Stimulated activated CD8-positive, alpha-beta memory T cell treated with anti-CD3 and anti-CD28 coated beads, Interleukin-12 subunit alpha, Interleukin-12 subunit beta, amount 100 ng/mL, for 1 hour (primary cell): ENCODE measurements around the gene MT1H.
"Not testable (repeated sequence)": the region's sequence is repeated elsewhere in the genome, so short reads cannot be mapped to it uniquely, and the experiment has no call there.

Source experiments
- DNase-seq: peaks from one replicate; pipeline ENCODE4 v3.0.0-alpha.2; 2020; ENCODE audit warnings: low read depth

MT1H gene

GRCh38 chr16:56669005-56669839 is at the start of gene MT1H:
Gene MT1H, plus strand, starts transcription at chr16:56669814. Its CDS starts 71 bp downstream, at chr16:56669885.
- DNase-seq = no peak

DNA sequence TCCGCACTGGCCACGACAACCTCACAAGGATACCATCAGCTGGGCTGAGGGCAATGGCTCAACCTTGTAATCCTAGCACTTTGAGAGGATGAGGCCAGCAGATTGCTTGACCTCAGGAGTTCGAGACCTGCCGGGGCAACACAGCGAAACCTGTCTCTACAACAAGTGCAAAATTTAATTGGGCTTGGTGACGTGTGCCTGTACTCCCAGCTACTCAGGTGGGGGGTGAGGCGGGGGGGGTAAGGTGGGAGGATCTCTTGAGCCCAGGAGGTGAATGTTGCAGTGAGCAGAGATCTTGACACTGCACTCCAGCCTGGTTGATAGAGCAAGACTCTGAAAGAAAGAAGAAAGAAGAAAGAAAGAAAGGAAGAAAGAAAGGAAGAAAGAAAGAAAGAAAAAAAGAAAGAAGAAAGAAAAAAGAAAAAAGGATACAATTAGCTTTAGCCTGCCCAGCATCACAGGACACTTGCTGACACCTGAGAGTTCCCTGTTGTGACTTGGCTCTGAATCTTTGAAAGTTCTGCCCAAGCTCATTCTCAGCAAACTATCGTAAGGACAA is 49.2 kb upstream of the MT1H start:
- DNase-seq = no peak

- not testable (repeated sequence) for DNase-seq
These were observed 47.8 kb upstream of the MT1H start for GRCh38 chr16:56621665-56622445.

- DNase-seq = not testable (repeated sequence)
These were observed 46.4 kb upstream of the MT1H start for GRCh38 chr16:56623184-56623583.

- DNase-seq = no peak
These were observed 46.0 kb upstream of the MT1H start for GRCh38 chr16:56623637-56624036.

DNA sequence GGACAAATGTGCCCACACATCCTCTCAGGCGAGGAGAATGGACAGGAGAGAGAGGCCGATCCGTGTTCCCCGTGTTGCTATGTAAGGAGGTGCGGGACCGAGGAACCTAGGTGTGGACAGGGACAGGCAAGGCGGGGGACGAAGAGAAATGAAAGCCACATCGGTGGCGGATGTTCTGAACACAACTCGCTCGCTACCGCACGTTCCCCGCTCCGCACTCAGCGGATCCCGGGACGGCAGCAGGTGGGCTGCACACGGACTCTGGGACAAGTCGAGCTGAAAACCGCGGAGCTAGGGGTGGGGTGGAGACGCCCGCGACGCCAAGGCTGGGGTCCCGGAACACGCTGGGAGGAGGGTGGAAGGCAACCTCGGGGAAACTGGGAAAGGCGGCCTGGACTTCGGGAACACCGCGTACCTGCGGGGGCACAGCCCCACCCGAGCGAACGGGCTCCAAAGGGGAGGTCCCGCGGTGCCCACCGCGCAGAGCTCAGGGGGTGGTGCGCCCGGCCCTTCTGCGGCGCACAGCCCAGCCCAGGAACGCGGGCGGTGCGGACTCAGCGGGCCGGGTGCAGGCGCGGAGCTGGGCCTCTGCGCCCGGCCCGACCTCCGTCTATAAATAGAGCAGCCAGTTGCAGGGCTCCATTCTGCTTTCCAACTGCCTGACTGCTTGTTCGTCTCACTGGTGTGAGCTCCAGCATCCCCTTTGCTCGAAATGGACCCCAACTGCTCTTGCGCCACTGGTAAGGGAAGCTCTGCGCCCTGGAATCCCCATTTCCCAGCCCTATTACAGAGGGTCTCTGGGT is 44.3 kb upstream of the MT1H start, which contains the start of gene MT1E:
TSS of gene MT1E (plus strand) at position 642 of the 803 bp plus-strand sequence. CDS start at position 713, 71 bp downstream.
- DNase-seq = no peak

GRCh38 chr16:56625943-56626654 is 43.5 kb upstream of the MT1H start:
- no peak for DNase-seq

DNA sequence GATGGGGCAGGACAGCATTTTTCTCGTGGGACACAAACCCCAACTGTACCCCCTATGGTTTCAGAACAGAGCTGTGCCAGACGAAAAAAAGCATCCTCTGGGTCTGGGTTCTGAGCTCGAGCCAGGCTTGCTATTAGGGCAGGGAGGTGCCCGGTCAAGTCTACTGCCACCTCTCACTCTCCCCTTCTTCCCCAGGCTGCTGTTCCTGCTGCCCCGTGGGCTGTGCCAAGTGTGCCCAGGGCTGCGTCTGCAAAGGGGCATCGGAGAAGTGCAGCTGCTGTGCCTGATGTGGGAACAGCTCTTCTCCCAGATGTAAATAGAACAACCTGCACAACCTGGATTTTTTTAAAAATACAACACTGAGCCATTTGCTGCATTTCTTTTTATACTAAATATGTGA is 42.9 kb upstream of the MT1H start:
- DNase-seq = no peak

DNA sequence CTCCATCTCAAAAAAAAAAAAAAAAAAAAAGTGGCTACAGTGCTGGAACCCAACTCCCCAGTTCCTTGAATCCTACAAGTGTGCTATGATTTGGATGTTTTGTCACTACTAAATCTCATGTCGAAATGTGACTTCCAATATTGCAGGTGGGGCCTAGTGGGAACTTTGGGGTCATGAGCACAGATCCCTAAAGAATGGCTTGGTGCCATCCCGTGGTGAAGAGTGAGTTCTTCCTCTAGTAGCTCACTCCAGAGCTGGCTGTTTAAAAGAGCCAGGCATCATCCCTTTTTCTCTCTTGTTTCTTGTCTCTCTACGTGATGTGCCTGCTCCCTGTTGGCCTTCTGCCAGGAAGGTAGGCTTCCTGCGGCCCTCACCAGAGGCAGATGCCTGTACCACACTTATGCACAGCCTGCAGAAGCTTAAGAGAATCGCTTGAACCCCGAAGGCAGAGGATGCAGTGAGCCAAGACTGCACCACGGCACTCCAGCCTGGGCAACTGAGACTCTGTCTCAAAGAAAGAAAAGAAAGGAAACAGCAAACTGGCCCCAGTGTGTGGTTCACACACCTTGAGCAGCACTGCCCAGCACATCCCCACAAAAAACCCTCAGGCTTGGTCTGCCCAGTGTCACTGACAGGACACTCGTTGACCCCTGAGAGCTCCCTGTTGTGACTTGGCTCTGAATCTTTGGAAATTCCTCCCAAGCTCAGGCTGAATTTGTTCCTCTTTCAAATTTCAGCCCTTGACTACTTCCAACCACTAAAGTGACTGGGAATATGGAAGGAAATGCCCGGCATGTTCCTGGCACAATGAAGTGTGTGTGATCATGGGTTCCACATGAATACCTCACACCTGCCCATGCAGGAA is 40.9 kb upstream of the MT1H start:
- no peak for DNase-seq

DNA sequence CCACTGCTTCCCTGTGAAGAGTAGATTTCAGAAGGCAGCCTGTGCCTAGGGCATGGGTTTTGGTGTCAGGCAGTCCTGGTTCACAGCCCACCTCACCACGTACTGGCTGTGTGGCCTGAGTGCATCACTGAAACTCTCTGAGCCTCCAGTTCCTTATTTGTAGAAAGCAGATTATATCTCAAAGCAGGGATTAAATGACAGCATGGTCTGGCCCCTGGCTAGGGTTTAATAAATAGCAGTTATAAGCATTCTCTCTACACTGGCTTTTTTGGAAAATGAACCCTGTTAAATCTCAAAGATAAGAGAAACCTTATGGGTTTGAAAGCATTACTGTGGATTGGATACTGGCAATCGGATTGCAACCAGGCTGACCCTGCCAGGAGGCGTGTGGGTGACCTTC is 40.1 kb upstream of the MT1H start:
- DNase-seq = no peak

- DNase-seq = no peak
These were observed 39.5 kb upstream of the MT1H start for GRCh38 chr16:56630134-56630533.

GRCh38 chr16:56631197-56631596 is 38.4 kb upstream of the MT1H start:
- DNase-seq = no peak

DNA sequence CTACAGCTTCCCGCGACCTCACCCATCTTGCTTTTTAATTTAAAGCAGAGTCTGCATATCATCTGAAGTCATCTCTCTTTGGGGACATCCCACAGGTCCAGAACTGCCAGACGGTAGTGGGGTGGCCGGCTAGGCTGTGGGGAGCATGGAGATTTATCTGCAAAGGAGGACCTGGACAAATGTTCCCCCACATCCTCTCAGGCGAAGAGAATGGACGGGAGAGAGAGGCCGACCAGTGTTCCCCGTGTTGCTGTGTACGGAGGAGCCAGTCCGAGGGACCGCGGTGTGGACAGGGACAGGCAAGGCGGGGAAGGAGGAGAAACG is 37.8 kb upstream of the MT1H start:
- no peak for DNase-seq

DNA sequence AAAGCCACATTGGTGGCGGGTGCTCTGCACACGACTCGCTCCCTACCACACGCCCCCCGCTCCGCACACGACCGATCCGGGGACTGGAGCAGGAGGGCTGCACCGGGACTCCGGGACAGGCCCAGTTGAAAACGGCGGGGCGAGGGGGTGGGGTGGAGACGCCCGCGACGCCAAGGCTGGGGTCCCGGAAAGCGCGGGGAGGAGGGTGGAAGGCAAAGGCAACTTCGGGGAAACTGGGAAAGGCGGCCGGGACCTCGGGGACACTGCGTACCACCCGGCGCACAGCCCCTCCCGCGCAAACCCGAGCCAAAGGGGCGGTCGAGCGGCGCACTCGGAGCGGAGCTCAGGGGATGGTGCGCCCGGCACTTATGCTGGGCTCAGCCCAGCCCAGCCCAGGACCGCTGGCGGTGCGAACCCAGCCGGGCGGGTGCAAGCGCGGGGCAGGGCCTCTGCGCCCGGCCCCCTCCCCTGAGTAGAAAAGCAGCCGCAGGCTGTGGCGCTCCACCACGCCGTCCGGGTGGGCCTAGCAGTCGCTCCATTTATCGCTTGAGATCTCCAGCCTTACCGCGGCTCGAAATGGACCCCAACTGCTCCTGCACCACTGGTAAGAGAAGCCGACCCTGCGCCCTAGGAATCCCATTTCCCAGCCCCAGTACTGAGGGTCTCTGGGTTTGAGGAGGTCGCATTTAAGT is 37.3 kb upstream of the MT1H start, which contains the start of gene MT1M:
TSS of gene MT1M (plus strand) at position 504 of the 692 bp plus-strand sequence. CDS start at position 577, 73 bp downstream.
- no peak for DNase-seq

- DNase-seq = no peak
These were observed 36.7 kb upstream of the MT1H start for GRCh38 chr16:56632848-56633365.

- no peak for DNase-seq
These were observed 36.1 kb upstream of the MT1H start for GRCh38 chr16:56633535-56633934.

- DNase-seq = no peak
These were observed 34.7 kb upstream of the MT1H start for GRCh38 chr16:56634715-56635440.

DNA sequence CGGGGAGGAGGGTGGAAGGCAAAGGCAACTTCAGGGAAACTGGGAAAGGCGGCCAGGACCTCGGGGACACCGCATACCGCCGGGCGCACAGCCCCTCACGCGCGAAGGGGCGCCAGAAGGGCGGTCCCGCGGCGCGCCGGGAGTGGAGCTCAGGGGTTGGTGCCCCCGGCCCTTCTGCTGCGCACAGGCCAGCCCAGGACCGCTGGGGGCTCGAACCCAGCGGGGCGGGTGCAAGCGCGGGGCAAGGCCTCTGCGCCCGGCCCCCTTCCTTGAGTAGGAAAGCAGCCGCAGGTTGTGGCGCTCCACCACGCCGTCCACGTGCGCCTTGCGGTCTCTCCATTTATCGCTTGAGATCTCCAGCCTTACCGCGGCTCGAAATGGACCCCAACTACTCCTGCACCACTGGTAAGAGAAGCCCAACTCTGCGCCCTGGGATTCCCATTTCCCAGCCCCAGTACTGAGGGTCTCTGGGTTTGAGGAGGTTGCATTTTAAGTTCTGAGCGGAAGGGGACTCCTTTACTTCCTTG is 34.1 kb upstream of the MT1H start:
- no peak for DNase-seq
